Mesenchymal stem cell (in vitro differentiated cells and primary cell): ENCODE measurements around the gene PARD3.

ENCODE experiments used
- DNase-seq: peaks from one replicate; pipeline ENCODE4 v3.0.0-alpha.2; 2013
- H2AFZ ChIP-seq: one replicate; pipeline ENCODE4 v1.6.1; 2013; ENCODE audit warnings: low read depth, mild to moderate bottlenecking, control low read depth, inconsistent platforms, low read length, moderate library complexity
- H2AK5ac ChIP-seq: 2 replicates; pipeline ENCODE4 v1.6.1; 2013; ENCODE audit warnings: low read length, moderate library complexity, mild to moderate bottlenecking, inconsistent platforms; ENCODE audit not compliant: severe bottlenecking
- H2BK120ac ChIP-seq: one replicate; pipeline ENCODE4 v1.6.1; 2013; ENCODE audit warnings: low read depth, mild to moderate bottlenecking, inconsistent platforms, low read length, moderate library complexity
- H2BK12ac ChIP-seq, 2 experiments: one replicate each; pipeline ENCODE4 v1.6.1; 2013; ENCODE audit warnings: inconsistent platforms in 2 of 2, low read length in 2 of 2, mild to moderate bottlenecking in 2 of 2, moderate library complexity in 2 of 2, control low read depth in 1 of 2
- H2BK15ac ChIP-seq: one replicate; pipeline ENCODE4 v1.6.1; 2013; ENCODE audit warnings: mild to moderate bottlenecking, low read depth, inconsistent platforms; ENCODE audit not compliant: poor library complexity, severe bottlenecking
- H2BK5ac ChIP-seq: 2 replicates; pipeline ENCODE4 v1.6.1; 2013; ENCODE audit warnings: low read depth, mild to moderate bottlenecking, low read length, control low read depth, inconsistent platforms; ENCODE audit not compliant: poor library complexity, severe bottlenecking
- H3K14ac ChIP-seq, 2 experiments: one replicate each; pipeline ENCODE4 v1.6.1; 2013; ENCODE audit warnings: inconsistent platforms in 2 of 2, low read length in 2 of 2, control low read depth in 1 of 2, mild to moderate bottlenecking in 1 of 2, moderate library complexity in 1 of 2
- H3K18ac ChIP-seq, 2 experiments: one replicate each; pipeline ENCODE4 v1.6.1; 2013; ENCODE audit warnings: inconsistent platforms in 2 of 2, low read length in 2 of 2, control low read depth in 1 of 2, low read depth in 1 of 2, mild to moderate bottlenecking in 1 of 2
- H3K23ac ChIP-seq, 2 experiments: one replicate each; pipeline ENCODE4 v1.6.1; 2013; ENCODE audit warnings: inconsistent platforms in 2 of 2, low read length in 2 of 2, mild to moderate bottlenecking in 2 of 2, moderate library complexity in 2 of 2, control low read depth in 1 of 2
- H3K27ac ChIP-seq: 2 replicates; pipeline ENCODE4 v1.5.1; 2013; ENCODE audit warnings: mild to moderate bottlenecking, moderate library complexity, low read length, control low read depth, inconsistent platforms; ENCODE audit not compliant: poor library complexity, severe bottlenecking
- H3K27me3 ChIP-seq, 2 experiments: 2 replicates each; pipeline versions ENCODE4 v1.6.1 to v1.7.0; 2013; ENCODE audit warnings: low read length in 2 of 2, mild to moderate bottlenecking in 2 of 2, moderate library complexity in 2 of 2, control low read depth in 1 of 2, inconsistent platforms in 1 of 2; ENCODE audit not compliant: control insufficient read depth in 1 of 2, insufficient read depth in 1 of 2
- H3K36me3 ChIP-seq, 2 experiments: 2 replicates each; pipeline versions ENCODE4 v1.6.1 to v1.7.0; 2013; ENCODE audit warnings: low read length in 2 of 2, control low read depth in 1 of 2, inconsistent platforms in 1 of 2, low read depth in 1 of 2, mild to moderate bottlenecking in 1 of 2; ENCODE audit not compliant: insufficient read depth in 2 of 2, control insufficient read depth in 1 of 2
- H3K4ac ChIP-seq, 2 experiments: one replicate each; pipeline ENCODE4 v1.6.1; 2013; ENCODE audit warnings: inconsistent platforms in 2 of 2, low read length in 2 of 2, mild to moderate bottlenecking in 2 of 2, moderate library complexity in 2 of 2, control low read depth in 1 of 2, low read depth in 1 of 2
- H3K4me1 ChIP-seq: 2 replicates; pipeline ENCODE4 v1.6.1; 2013; ENCODE audit warnings: low read depth, low read length, control low read depth; ENCODE audit not compliant: control insufficient read depth, insufficient read depth
- H3K4me2 ChIP-seq: 2 replicates; pipeline ENCODE4 v1.6.1; 2013; ENCODE audit warnings: low read length, mild to moderate bottlenecking, inconsistent platforms; ENCODE audit not compliant: poor library complexity, severe bottlenecking
- H3K4me3 ChIP-seq, 2 experiments: 2 replicates each; pipeline versions ENCODE4 v1.5.1 to v1.7.0; 2013; ENCODE audit warnings: low read length in 2 of 2, mild to moderate bottlenecking in 2 of 2, control low read depth in 1 of 2, low read depth in 1 of 2; ENCODE audit not compliant: insufficient read depth in 1 of 2
- H3K79me1 ChIP-seq: replicated peaks from 2 replicates; pipeline ENCODE4 v1.6.1; 2013; ENCODE audit warnings: mild to moderate bottlenecking, control low read depth, low read length, inconsistent platforms; ENCODE audit not compliant: poor library complexity, severe bottlenecking
- H3K9ac ChIP-seq: 2 replicates; pipeline ENCODE4 v1.7.0; 2013; ENCODE audit warnings: mild to moderate bottlenecking, low read length, moderate library complexity
- H3K9me3 ChIP-seq: 2 replicates; pipeline ENCODE4 v1.7.0; 2013; ENCODE audit warnings: mild to moderate bottlenecking, low read length; ENCODE audit not compliant: control insufficient read depth
- H4K8ac ChIP-seq: one replicate; pipeline ENCODE4 v1.6.1; 2013; ENCODE audit warnings: inconsistent platforms, mild to moderate bottlenecking, low read length, moderate library complexity
- H4K91ac ChIP-seq: one replicate; pipeline ENCODE4 v1.6.1; 2013; ENCODE audit warnings: mild to moderate bottlenecking, low read length, inconsistent platforms
- WGBS: methylation state at CpG from one replicate; pipeline ENCODE4 v1.1.7; 2013; ENCODE audit warnings: mixed read lengths; 5-methylcytosine and 5-hydroxymethylcytosine counted together

PARD3 gene

GRCh38 chr10:34281661-34282582, 533.2 kb downstream of the PARD3 start:
- H2BK15ac ChIP-seq: no peak overlapping the region
- H3K4me2 ChIP-seq: no peak overlapping the region
- H4K8ac ChIP-seq: no peak overlapping the region
- no peaks in the 10 kb centered on the region for H3K36me3 ChIP-seq
- no peak overlapping the region for H3K23ac ChIP-seq
- peaks cover 8% of the 10 kb centered on the region for H3K79me1 ChIP-seq
- no peak overlapping the region for H2BK12ac ChIP-seq
- H2BK120ac ChIP-seq: no peak overlapping the region
- no peak overlapping the region for H2BK5ac ChIP-seq
- H3K27ac ChIP-seq: no peak overlapping the region
- H3K9me3 ChIP-seq: no peaks in the 10 kb centered on the region
- no peak overlapping the region for H3K18ac ChIP-seq
- H3K4me1 ChIP-seq: peaks cover 3% of the 10 kb centered on the region
- H3K9ac ChIP-seq: peak overlapping the region; percentile 84
- no peak overlapping the region for H3K4ac ChIP-seq
- no peak for DNase-seq
- H2AK5ac ChIP-seq: no peak overlapping the region
- H3K27me3 ChIP-seq: no peaks in the 10 kb centered on the region
- H2AFZ ChIP-seq: no peak overlapping the region
- WGBS: 95% methylated on average over 1 of the region's 3 CpGs
- H3K14ac ChIP-seq: no peak overlapping the region
- peak overlapping the region in 1 of 2 experiments; percentile 27 for H3K4me3 ChIP-seq
- no peak overlapping the region for H4K91ac ChIP-seq

GRCh38 chr10:34280599-34281374, 534.3 kb downstream of the PARD3 start:
- H4K91ac ChIP-seq: no peak overlapping the region
- no peak overlapping the region for H3K14ac ChIP-seq
- H2BK5ac ChIP-seq: no peak overlapping the region
- H3K18ac ChIP-seq: peak overlapping the region; percentile 12 to 58
- no peaks in the 10 kb centered on the region for H3K36me3 ChIP-seq
- H3K27ac ChIP-seq: peak overlapping the region; percentile 80
- peak overlapping the region; percentile 14 for H3K4me2 ChIP-seq
- peak overlapping the region; percentile 2 to 76 for H2BK12ac ChIP-seq
- no peaks in the 10 kb centered on the region for H3K27me3 ChIP-seq
- no peak overlapping the region for H2BK15ac ChIP-seq
- H3K9me3 ChIP-seq: no peaks in the 10 kb centered on the region
- no peak overlapping the region for H2AK5ac ChIP-seq
- peak overlapping the region; percentile 10 to 62 for H3K4ac ChIP-seq
- peaks cover 5% of the 10 kb centered on the region for H3K79me1 ChIP-seq
- DNase-seq: peak; percentile 99
- no peak overlapping the region for H3K23ac ChIP-seq
- H4K8ac ChIP-seq: no peak overlapping the region
- H2BK120ac ChIP-seq: peak overlapping the region; percentile 80
- no peak overlapping the region for H2AFZ ChIP-seq
- WGBS: 14% methylated on average over 10 of the region's 11 CpGs
- H3K9ac ChIP-seq: peak overlapping the region; percentile 84
- no peaks in the 10 kb centered on the region for H3K4me1 ChIP-seq
- H3K4me3 ChIP-seq: peak overlapping the region in 1 of 2 experiments; percentile 52

DNA sequence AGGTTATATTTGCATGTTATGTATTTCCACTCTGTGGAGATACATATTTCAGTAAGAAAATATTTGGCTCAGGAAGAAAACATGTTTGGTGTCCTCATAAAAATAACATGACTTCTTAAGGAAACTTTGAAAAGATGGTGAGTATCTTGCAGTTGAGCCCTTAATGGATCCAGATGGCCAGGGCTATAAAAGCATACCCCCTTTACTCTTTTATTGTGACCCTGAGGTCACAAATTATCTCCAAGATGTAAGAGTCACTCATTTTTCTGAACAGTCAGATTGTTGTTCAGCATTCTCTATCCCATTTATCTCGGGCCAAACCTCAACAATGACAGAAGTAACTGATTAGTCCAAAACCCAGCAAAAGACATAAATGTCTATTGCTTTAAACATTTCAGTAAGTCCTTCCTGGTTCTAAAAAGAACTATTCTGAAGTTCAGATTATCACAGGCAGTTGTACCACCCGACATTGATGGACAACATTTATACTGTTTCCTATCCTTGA, 539.4 kb downstream of the PARD3 start:
- H3K18ac ChIP-seq: no peak overlapping the region
- DNase-seq: no peak
- no peak overlapping the region for H4K91ac ChIP-seq
- no peak overlapping the region for H3K4ac ChIP-seq
- no peak overlapping the region for H2BK15ac ChIP-seq
- H2AK5ac ChIP-seq: no peak overlapping the region
- no peak overlapping the region for H3K27ac ChIP-seq
- H3K9me3 ChIP-seq: no peaks in the 10 kb centered on the region
- no peak overlapping the region for H2BK5ac ChIP-seq
- peaks cover 3% of the 10 kb centered on the region for H3K4me1 ChIP-seq
- no peak overlapping the region for H4K8ac ChIP-seq
- no peak overlapping the region for H3K9ac ChIP-seq
- no peak overlapping the region for H3K14ac ChIP-seq
- no peaks in the 10 kb centered on the region for H3K27me3 ChIP-seq
- H2BK12ac ChIP-seq: no peak overlapping the region
- peaks cover 10% of the 10 kb centered on the region for H3K79me1 ChIP-seq
- no peaks in the 10 kb centered on the region for H3K36me3 ChIP-seq
- WGBS: 36% methylated on average over 2 of the region's 2 CpGs
- peak overlapping the region in 1 of 2 experiments; percentile 2 for H3K4me3 ChIP-seq
- no peak overlapping the region for H2BK120ac ChIP-seq
- H2AFZ ChIP-seq: no peak overlapping the region
- no peak overlapping the region for H3K23ac ChIP-seq
- H3K4me2 ChIP-seq: no peak overlapping the region

GRCh38 chr10:34274906-34275305, 540.2 kb downstream of the PARD3 start:
- H3K27me3 ChIP-seq: no peaks in the 10 kb centered on the region
- no peak for DNase-seq
- no peak overlapping the region for H4K8ac ChIP-seq
- H3K9ac ChIP-seq: no peak overlapping the region
- no peak overlapping the region for H3K27ac ChIP-seq
- H3K4me1 ChIP-seq: peaks cover 3% of the 10 kb centered on the region
- H2BK120ac ChIP-seq: no peak overlapping the region
- no peak overlapping the region for H3K4me2 ChIP-seq
- H3K36me3 ChIP-seq: no peaks in the 10 kb centered on the region
- no peak overlapping the region for H3K4me3 ChIP-seq
- no peak overlapping the region for H3K4ac ChIP-seq
- no peak overlapping the region for H3K18ac ChIP-seq
- H3K9me3 ChIP-seq: no peaks in the 10 kb centered on the region
- H3K23ac ChIP-seq: no peak overlapping the region
- WGBS: 64% methylated on average over 3 of the region's 3 CpGs
- no peak overlapping the region for H2AFZ ChIP-seq
- H2BK12ac ChIP-seq: no peak overlapping the region
- peaks cover 10% of the 10 kb centered on the region for H3K79me1 ChIP-seq
- no peak overlapping the region for H2BK5ac ChIP-seq
- no peak overlapping the region for H4K91ac ChIP-seq
- H3K14ac ChIP-seq: no peak overlapping the region
- no peak overlapping the region for H2BK15ac ChIP-seq
- no peak overlapping the region for H2AK5ac ChIP-seq
